GM23338 (cell line): ENCODE data around the gene PGLYRP2. TPM values are rescaled to one million over a fixed set of nuclear protein-coding genes. Genes with fewer than 3 reads are reported as not detected.
A peak's percentile ranks its signal among the peaks of the same experiment; 100 is the strongest.

ENCODE experiments used
- ATAC-seq: fragments of 200-7000 bp; cut with Tn5 transposase; 3 replicates; pipeline ENCODE4 v1.9.1; 2020
- DNase-seq: peaks from one replicate; pipeline ENCODE4 v3.0.0-alpha.2; 2015; ENCODE audit warnings: low spot score
- H2AFZ ChIP-seq: fragments of 200-600 bp; sonication (generic); 2 replicates; pipeline ENCODE4 v1.8.0; 2016; ENCODE audit warnings: antibody characterized with exemption, mild to moderate bottlenecking, moderate library complexity
- H3F3A ChIP-seq: fragments of 200-600 bp; sonication (generic); replicated peaks from 2 replicates; pipeline ENCODE4 v1.8.0; 2017; ENCODE audit warnings: antibody characterized with exemption, mixed run types, low read depth
- H3K27ac ChIP-seq: fragments of 200-600 bp; sonication (generic); 2 replicates; pipeline ENCODE4 v1.6.1; 2016; ENCODE audit warnings: low read depth
- H3K27me3 ChIP-seq: fragments of 200-600 bp; sonication (generic); 2 replicates; pipeline ENCODE4 v1.8.0; 2016; ENCODE audit warnings: mild to moderate bottlenecking, mixed run types, moderate library complexity; ENCODE audit not compliant: insufficient read depth
- H3K36me3 ChIP-seq: fragments of 200-600 bp; sonication (generic); 2 replicates; pipeline ENCODE4 v1.8.0; 2016; ENCODE audit warnings: mild to moderate bottlenecking; ENCODE audit not compliant: insufficient read depth
- H3K4me1 ChIP-seq: fragments of 200-600 bp; sonication (generic); 2 replicates; pipeline ENCODE4 v1.8.0; 2016; ENCODE audit warnings: mild to moderate bottlenecking, moderate library complexity; ENCODE audit not compliant: insufficient read depth
- H3K4me2 ChIP-seq: fragments of 200-600 bp; sonication (generic); 2 replicates; pipeline ENCODE4 v1.7.1; 2017; ENCODE audit warnings: mixed run types
- H3K4me3 ChIP-seq: fragments of 200-600 bp; sonication (generic); 2 replicates; pipeline ENCODE4 v1.6.1; 2016; ENCODE audit warnings: mixed run types
- H3K79me2 ChIP-seq: fragments of 200-600 bp; sonication (generic); replicated peaks from 2 replicates; pipeline ENCODE4 v1.8.0; 2017; ENCODE audit warnings: mild to moderate bottlenecking; ENCODE audit not compliant: insufficient read depth
- H3K9me2 ChIP-seq: fragments of 200-600 bp; sonication (generic); 2 replicates; pipeline ENCODE4 v1.8.0; 2017; ENCODE audit not compliant: insufficient read depth
- H4K20me1 ChIP-seq: fragments of 200-600 bp; sonication (generic); replicated peaks from 2 replicates; pipeline ENCODE4 v1.8.0; 2017; ENCODE audit warnings: mild to moderate bottlenecking; ENCODE audit not compliant: insufficient read depth
- H3K27ac Mint-ChIP-seq: 2 replicates; pipeline ENCODE4 v1.8.0; 2020; ENCODE audit warnings: inconsistent platforms, mild to moderate bottlenecking, moderate library complexity, mixed read lengths
- H3K27me3 Mint-ChIP-seq: 3 replicates; pipeline ENCODE4 v1.8.0; 2022; ENCODE audit warnings: low read depth, mild to moderate bottlenecking, moderate library complexity, mixed read lengths, inconsistent platforms; ENCODE audit not compliant: insufficient read depth, poor library complexity
- H3K36me3 Mint-ChIP-seq: 3 replicates; pipeline ENCODE4 v1.8.0; 2021; ENCODE audit warnings: low read depth, mild to moderate bottlenecking, inconsistent platforms, moderate library complexity, mixed read lengths
- H3K4me1 Mint-ChIP-seq: 3 replicates; pipeline ENCODE4 v1.8.0; 2020; ENCODE audit warnings: mild to moderate bottlenecking, inconsistent platforms, mixed read lengths
- H3K4me3 Mint-ChIP-seq: 3 replicates; pipeline ENCODE4 v1.8.0; 2021; ENCODE audit warnings: moderate library complexity, mild to moderate bottlenecking, inconsistent platforms, mixed read lengths
- H3K9me3 Mint-ChIP-seq: 3 replicates; pipeline ENCODE4 v1.8.0; 2020; ENCODE audit warnings: moderate library complexity, mild to moderate bottlenecking, inconsistent platforms, mixed read lengths
- CREB1 ChIP-seq: fragments of 250-450 bp; sonication (Bioruptor Pico); IDR thresholded peaks from 2 replicates; pipeline ENCODE4 v1.5.0; 2020; ENCODE audit warnings: low read depth, mild to moderate bottlenecking, moderate library complexity
- CTCF ChIP-seq, 2 experiments: fragments of 200-600 bp in 1 of 2; sonication (generic) in 1 of 2; conservative IDR thresholded peaks; 2 replicates each; pipeline versions ENCODE4 v1.5.1 to v1.6.1; 2016 to 2017; ENCODE audit warnings: antibody characterized with exemption in 2 of 2, low read depth in 2 of 2, mild to moderate bottlenecking in 2 of 2, moderate library complexity in 1 of 2
- EZH2 ChIP-seq: fragments of 200-600 bp; sonication (generic); IDR thresholded peaks from one replicate; pipeline ENCODE4 v1.8.0; 2017; ENCODE audit warnings: antibody characterized with exemption, mild to moderate bottlenecking, low read depth; ENCODE audit not compliant: unreplicated experiment
- EZH2phosphoT487 ChIP-seq: fragments of 200-600 bp; sonication (generic); IDR thresholded peaks from one replicate; pipeline ENCODE4 v1.8.1; 2018; ENCODE audit warnings: antibody characterized with exemption; ENCODE audit not compliant: unreplicated experiment
- JUNB ChIP-seq: IDR thresholded peaks from one replicate; pipeline ENCODE4 v1.6.1; 2016; ENCODE audit warnings: antibody characterized with exemption; ENCODE audit not compliant: unreplicated experiment
- NANOG ChIP-seq: IDR thresholded peaks from 2 replicates; pipeline ENCODE4 v1.6.1; 2016; ENCODE audit warnings: antibody characterized with exemption, borderline replicate concordance
- POLR2AphosphoS5 ChIP-seq: IDR thresholded peaks from 2 replicates; pipeline ENCODE4 v1.6.1; 2016; ENCODE audit warnings: antibody characterized with exemption, low read depth
- REST ChIP-seq: IDR thresholded peaks from one replicate; pipeline ENCODE4 v1.6.1; 2018; ENCODE audit warnings: antibody characterized with exemption; ENCODE audit not compliant: unreplicated experiment
- STAT1 ChIP-seq: IDR thresholded peaks from one replicate; pipeline ENCODE4 v1.6.1; 2016; ENCODE audit warnings: antibody characterized with exemption; ENCODE audit not compliant: unreplicated experiment
- ZNF114 ChIP-seq: fragments of 250-450 bp; sonication (Bioruptor Pico); IDR thresholded peaks from 2 replicates; pipeline ENCODE4 v1.5.0; 2020; ENCODE audit warnings: mild to moderate bottlenecking, moderate library complexity
- ZNF331 ChIP-seq: fragments of 250-450 bp; sonication (Bioruptor Pico); IDR thresholded peaks from 2 replicates; pipeline ENCODE4 v1.5.0; 2020; ENCODE audit warnings: low read depth, mild to moderate bottlenecking, moderate library complexity
- ZNF462 ChIP-seq: fragments of 250-450 bp; sonication (Bioruptor Pico); IDR thresholded peaks from 2 replicates; pipeline ENCODE4 v1.5.0; 2020; ENCODE audit warnings: mild to moderate bottlenecking, moderate library complexity
- polyA plus RNA-seq: library from polyadenylated mRNA; unstranded; fragments of >200 nt; fragmentation: Nextera tagmentation; extraction: Ambion mirVana; gene quantifications from 2 replicates; pipeline ENCODE4 v1.2.1, GENCODE V29; 2016
- total RNA-seq: library from RNA; depleted of rRNA; stranded (reverse); fragments of >200 nt; shearing (Covaris generic); gene quantifications from 2 replicates; pipeline ENCODE4 v1.2.3, GENCODE V29; 2014
- TF ChIP-seq, protein P1 (sequence below): IDR thresholded peaks from 2 replicates; pipeline ENCODE4 v1.6.1; 2016; ENCODE audit warnings: antibody characterized with exemption

Gene PGLYRP2
- total and polyA plus RNA-seq, 2 experiments from 2014 or later = not detected

DNA sequence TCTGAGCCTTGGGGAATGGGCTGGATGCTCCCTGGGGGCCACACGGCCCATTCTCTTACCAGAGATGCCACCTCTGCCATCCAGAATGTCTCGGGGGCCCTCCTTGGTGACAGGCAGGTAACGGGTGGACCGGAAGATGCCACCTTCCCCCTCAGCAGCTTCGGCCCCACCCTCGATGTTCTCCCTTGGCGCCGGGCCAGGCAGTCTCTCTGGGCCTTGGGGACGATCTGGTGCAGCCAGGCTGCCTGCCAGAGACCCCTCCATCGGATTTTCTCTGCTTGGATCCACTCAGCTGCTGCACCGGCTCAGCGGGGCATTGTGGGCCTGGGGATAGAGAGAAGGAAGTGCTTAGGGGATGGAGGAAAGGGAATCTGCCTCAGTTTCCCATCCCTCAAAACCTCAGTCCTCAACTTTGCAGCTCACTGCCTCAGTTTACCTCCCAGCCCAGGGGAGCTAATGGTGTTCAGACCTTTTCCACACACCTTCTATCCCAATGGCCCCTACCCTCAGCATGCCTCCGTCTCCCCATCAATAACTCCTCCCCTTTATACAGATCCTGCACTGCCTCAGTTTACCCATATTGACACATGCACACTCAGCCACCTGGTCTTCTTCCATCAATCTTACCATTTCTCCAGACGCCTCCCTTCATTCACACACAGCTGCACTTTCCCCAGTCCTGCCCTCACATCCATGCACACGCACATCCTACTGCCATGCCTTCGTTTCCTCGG lies 31.1 kb downstream of the PGLYRP2 start:
- peaks cover 5% of the 10 kb centered on the region for H3K27me3 ChIP-seq
- H3K36me3 Mint-ChIP-seq = no peaks in the 10 kb centered on the region; the same call in 2 of the 3 replicates
- H4K20me1 ChIP-seq = no peaks in the 10 kb centered on the region
- H3K36me3 ChIP-seq = no peaks in the 10 kb centered on the region
- ATAC-seq = no peak
- 0 out of 2 replicates have a peak, but pooled peaks cover 13% of the 10 kb centered on the region for H3F3A ChIP-seq
- TF ChIP-seq CREB1 (CRISPR knock-in tag) (no peak), CTCF (conservative IDR thresholded peaks at IDR 0.05; ENCODE audit: low read depth in 2 of 2) (no peak), ZNF331 (CRISPR knock-in tag) (no peak), EZH2 (no peak), ZNF114 (CRISPR knock-in tag) (no peak), NANOG (no peak), EZH2phosphoT487 (no peak), ZNF462 (CRISPR knock-in tag) (no peak), POLR2AphosphoS5 (no peak), JUNB (no peak), REST (no peak), STAT1 (no peak)
- TF ChIP-seq, protein P1, sequence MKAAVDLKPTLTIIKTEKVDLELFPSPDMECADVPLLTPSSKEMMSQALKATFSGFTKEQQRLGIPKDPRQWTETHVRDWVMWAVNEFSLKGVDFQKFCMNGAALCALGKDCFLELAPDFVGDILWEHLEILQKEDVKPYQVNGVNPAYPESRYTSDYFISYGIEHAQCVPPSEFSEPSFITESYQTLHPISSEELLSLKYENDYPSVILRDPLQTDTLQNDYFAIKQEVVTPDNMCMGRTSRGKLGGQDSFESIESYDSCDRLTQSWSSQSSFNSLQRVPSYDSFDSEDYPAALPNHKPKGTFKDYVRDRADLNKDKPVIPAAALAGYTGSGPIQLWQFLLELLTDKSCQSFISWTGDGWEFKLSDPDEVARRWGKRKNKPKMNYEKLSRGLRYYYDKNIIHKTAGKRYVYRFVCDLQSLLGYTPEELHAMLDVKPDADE = no peak
- no peak overlapping the region for H2AFZ ChIP-seq
- H3K4me1 Mint-ChIP-seq = peaks cover 7% of the 10 kb centered on the region
- peaks cover 11% of the 10 kb centered on the region for H3K27me3 Mint-ChIP-seq
- peaks cover 8% of the 10 kb centered on the region; the same call in 1 of the 2 replicates for H3K9me2 ChIP-seq
- no peaks in the 10 kb centered on the region for H3K79me2 ChIP-seq
- H3K4me3 Mint-ChIP-seq = peak overlapping the region; percentile 78
- H3K4me3 ChIP-seq = peak overlapping the region; percentile 84
- peak overlapping the region; percentile 97 for H3K4me2 ChIP-seq
- H3K4me1 ChIP-seq = peaks cover 9% of the 10 kb centered on the region
- H3K27ac ChIP-seq = no peak overlapping the region
- no peak overlapping the region for H3K27ac Mint-ChIP-seq
- H3K9me3 Mint-ChIP-seq = no peaks in the 10 kb centered on the region; the same call in 1 of the 3 replicates
- DNase-seq = no peak
